Measurements from ENCODE around the gene ZNF135.

- no peak for TF ChIP-seq CTCF (IDR thresholded peaks at IDR 0.05)
- no peak for TF ChIP-seq POLR2A (IDR thresholded peaks at IDR 0.05)
Observed at GRCh38 chr19:58117841-58118575, 58.9 kb downstream of the ZNF135 start.

Data from right lobe of liver (tissue), 4 donors.